SK-N-SH treated with all-trans-retinoic acid at 6 μM for 48 hours (cell line): ENCODE measurements around the gene CLIP1.
"Not testable (repeated sequence)": the region's sequence is repeated elsewhere in the genome, so short reads cannot be mapped to it uniquely, and the experiment has no call there.

Experiments
- ATAC-seq: fragments of 200-7000 bp; cut with Tn5 transposase; 3 replicates; pipeline ENCODE4 v1.9.1; 2020; ENCODE audit warnings: mild to moderate bottlenecking, moderate library complexity
- BACH2 ChIP-seq: fragments of 250-450 bp; sonication (Bioruptor Pico); IDR thresholded peaks from 2 replicates; pipeline ENCODE4 v1.9.0; 2021; ENCODE audit warnings: mild to moderate bottlenecking, borderline replicate concordance
- CSDC2 ChIP-seq: fragments of 250-450 bp; sonication (Bioruptor Pico); IDR thresholded peaks from 2 replicates; pipeline ENCODE4 v1.5.0; 2020; ENCODE audit warnings: mild to moderate bottlenecking, moderate library complexity
- ESRRG ChIP-seq: fragments of 250-450 bp; sonication (Bioruptor Pico); IDR thresholded peaks from 2 replicates; pipeline ENCODE4 v1.6.1; 2021; ENCODE audit warnings: mild to moderate bottlenecking
- ISL1 ChIP-seq: fragments of 250-450 bp; sonication (Bioruptor Pico); IDR thresholded peaks from 2 replicates; pipeline ENCODE4 v2.1.2; 2022; ENCODE audit warnings: mild to moderate bottlenecking, moderate library complexity
- OSR1 ChIP-seq: fragments of 250-450 bp; sonication (Bioruptor Pico); IDR thresholded peaks from 2 replicates; pipeline ENCODE4 v1.8.0; 2022; ENCODE audit warnings: moderate library complexity, mild to moderate bottlenecking, inconsistent platforms
- PPARA ChIP-seq: fragments of 250-450 bp; sonication (Bioruptor Pico); IDR thresholded peaks from 2 replicates; pipeline ENCODE4 v1.5.0; 2020; ENCODE audit warnings: mild to moderate bottlenecking, borderline replicate concordance
- RARB ChIP-seq: fragments of 250-450 bp; sonication (Bioruptor Pico); IDR thresholded peaks from 2 replicates; pipeline ENCODE4 v1.8.0; 2021; ENCODE audit warnings: mild to moderate bottlenecking, moderate library complexity
- SNAI2 ChIP-seq: fragments of 250-450 bp; sonication (Bioruptor Pico); IDR thresholded peaks from 2 replicates; pipeline ENCODE4 v1.5.0; 2020; ENCODE audit warnings: mild to moderate bottlenecking, moderate library complexity
- TCF4 ChIP-seq: fragments of 250-450 bp; sonication (Bioruptor Pico); IDR thresholded peaks from 2 replicates; pipeline ENCODE4 v1.8.0; 2021; ENCODE audit warnings: mild to moderate bottlenecking, moderate library complexity, borderline replicate concordance
- TOX ChIP-seq: fragments of 250-450 bp; sonication (Bioruptor Pico); IDR thresholded peaks from 2 replicates; pipeline ENCODE4 v1.8.0; 2021; ENCODE audit warnings: mild to moderate bottlenecking, moderate library complexity, borderline replicate concordance
- ZC3H10 ChIP-seq: fragments of 250-450 bp; sonication (Bioruptor Pico); IDR thresholded peaks from 2 replicates; pipeline ENCODE4 v1.5.1; 2021; ENCODE audit warnings: mild to moderate bottlenecking, moderate library complexity
- ZFP3 ChIP-seq: fragments of 250-450 bp; sonication (Bioruptor Pico); IDR thresholded peaks from 2 replicates; pipeline ENCODE4 v1.5.0; 2020; ENCODE audit warnings: mild to moderate bottlenecking, moderate library complexity
- ZNF565 ChIP-seq: fragments of 450-650 bp; formaldehyde crosslinking; conservative IDR thresholded peaks from 2 replicates; pipeline ENCODE4 v1.5.0; 2020; ENCODE audit warnings: low read depth, mild to moderate bottlenecking, moderate library complexity
- ZNF70 ChIP-seq: fragments of 450-650 bp; formaldehyde crosslinking; IDR thresholded peaks from 2 replicates; pipeline ENCODE4 v1.5.0; 2020; ENCODE audit warnings: mild to moderate bottlenecking, moderate library complexity
- ZNF8 ChIP-seq: fragments of 450-650 bp; formaldehyde crosslinking; IDR thresholded peaks from 2 replicates; pipeline ENCODE4 v1.5.0; 2020; ENCODE audit warnings: mild to moderate bottlenecking, moderate library complexity
- TF ChIP-seq, protein P1 (sequence below): fragments of 250-450 bp; sonication (Bioruptor Pico); IDR thresholded peaks from 2 replicates; pipeline ENCODE4 v1.5.1; 2021; ENCODE audit warnings: mild to moderate bottlenecking, moderate library complexity
- TF ChIP-seq, protein P2 (sequence below): fragments of 250-450 bp; sonication (Bioruptor Pico); IDR thresholded peaks from 2 replicates; pipeline ENCODE4 v1.8.0; 2021; ENCODE audit warnings: low read depth, mild to moderate bottlenecking, moderate library complexity, borderline replicate concordance
- TF ChIP-seq, protein P3 (sequence below): fragments of 250-450 bp; sonication (Bioruptor Pico); IDR thresholded peaks from 2 replicates; pipeline ENCODE4 v1.5.1; 2020; ENCODE audit warnings: low read depth, mild to moderate bottlenecking, moderate library complexity

CLIP1 gene

DNA sequence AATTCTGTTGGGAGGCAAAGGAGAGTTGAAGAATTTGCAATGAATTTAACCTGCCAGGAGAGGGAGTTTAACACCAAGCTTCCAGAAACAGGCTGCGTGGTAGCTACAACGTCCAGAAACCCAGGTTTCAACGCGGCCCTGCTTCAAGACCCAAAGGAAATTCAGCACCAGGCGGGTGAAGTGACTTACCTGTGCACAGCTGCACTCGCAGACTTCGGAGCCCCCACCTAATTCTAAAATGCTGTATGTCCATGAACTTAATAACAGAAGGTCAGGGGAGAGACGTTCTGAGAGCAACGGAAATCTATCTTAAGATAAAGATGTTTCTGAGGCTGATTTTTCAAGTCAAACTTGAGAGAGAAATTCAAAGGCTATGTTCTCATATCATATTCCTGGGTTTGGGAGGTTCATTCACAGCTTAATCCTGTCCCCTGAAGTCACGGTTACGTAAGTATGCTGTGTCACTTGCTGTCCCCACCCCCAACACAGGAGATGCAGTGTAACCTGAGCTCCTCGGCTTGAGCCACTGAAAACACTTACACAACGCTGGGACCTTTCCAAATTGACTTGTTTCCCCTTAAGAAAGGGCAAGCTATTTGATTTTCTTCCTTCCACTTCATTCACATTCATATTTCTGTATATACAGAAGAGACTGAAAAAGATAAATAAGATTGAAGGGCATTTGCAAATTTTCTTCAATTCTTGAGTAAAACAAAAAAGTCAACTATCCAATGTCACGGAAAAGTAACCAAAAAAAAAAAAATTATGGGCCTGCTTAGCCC lies 22.7 kb downstream of the CLIP1 start:
- TF ChIP-seq, protein P1, sequence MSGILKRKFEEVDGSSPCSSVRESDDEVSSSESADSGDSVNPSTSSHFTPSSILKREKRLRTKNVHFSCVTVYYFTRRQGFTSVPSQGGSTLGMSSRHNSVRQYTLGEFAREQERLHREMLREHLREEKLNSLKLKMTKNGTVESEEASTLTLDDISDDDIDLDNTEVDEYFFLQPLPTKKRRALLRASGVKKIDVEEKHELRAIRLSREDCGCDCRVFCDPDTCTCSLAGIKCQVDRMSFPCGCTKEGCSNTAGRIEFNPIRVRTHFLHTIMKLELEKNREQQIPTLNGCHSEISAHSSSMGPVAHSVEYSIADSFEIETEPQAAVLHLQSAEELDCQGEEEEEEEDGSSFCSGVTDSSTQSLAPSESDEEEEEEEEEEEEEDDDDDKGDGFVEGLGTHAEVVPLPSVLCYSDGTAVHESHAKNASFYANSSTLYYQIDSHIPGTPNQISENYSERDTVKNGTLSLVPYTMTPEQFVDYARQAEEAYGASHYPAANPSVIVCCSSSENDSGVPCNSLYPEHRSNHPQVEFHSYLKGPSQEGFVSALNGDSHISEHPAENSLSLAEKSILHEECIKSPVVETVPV (CRISPR knock-in tag), result no peak
- TF ChIP-seq, protein P2, sequence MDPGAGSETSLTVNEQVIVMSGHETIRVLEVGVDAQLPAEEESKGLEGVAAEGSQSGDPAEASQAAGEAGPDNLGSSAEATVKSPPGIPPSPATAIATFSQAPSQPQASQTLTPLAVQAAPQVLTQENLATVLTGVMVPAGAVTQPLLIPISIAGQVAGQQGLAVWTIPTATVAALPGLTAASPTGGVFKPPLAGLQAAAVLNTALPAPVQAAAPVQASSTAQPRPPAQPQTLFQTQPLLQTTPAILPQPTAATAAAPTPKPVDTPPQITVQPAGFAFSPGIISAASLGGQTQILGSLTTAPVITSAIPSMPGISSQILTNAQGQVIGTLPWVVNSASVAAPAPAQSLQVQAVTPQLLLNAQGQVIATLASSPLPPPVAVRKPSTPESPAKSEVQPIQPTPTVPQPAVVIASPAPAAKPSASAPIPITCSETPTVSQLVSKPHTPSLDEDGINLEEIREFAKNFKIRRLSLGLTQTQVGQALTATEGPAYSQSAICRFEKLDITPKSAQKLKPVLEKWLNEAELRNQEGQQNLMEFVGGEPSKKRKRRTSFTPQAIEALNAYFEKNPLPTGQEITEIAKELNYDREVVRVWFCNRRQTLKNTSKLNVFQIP (CRISPR knock-in tag), result no peak
- peak; percentile 74 for ATAC-seq

DNA sequence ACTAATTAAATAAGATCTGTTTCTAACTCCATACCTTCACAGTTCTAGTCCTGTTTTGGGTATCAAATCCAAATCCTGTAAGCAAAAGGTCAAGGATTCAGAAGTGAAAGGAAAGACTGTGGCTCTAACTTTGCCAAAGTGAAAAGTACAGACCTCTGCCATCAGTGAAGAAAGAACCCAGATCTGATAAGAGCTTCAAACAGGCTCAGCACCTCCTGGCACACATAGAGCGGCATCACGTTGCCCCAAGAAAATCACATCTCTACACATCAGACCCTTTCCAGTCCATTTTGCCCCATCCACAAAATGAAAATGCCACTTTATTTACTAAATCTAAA lies 23.2 kb downstream of the CLIP1 start:
- TF ChIP-seq RARB (no peak), ZFP3 (CRISPR knock-in tag) (no peak), ESRRG (CRISPR knock-in tag) (no peak), SNAI2 (CRISPR knock-in tag) (no peak), TCF4 (no peak), ISL1 (no peak), ZNF70 (no peak)
- peak; percentile 15 for ATAC-seq

DNA sequence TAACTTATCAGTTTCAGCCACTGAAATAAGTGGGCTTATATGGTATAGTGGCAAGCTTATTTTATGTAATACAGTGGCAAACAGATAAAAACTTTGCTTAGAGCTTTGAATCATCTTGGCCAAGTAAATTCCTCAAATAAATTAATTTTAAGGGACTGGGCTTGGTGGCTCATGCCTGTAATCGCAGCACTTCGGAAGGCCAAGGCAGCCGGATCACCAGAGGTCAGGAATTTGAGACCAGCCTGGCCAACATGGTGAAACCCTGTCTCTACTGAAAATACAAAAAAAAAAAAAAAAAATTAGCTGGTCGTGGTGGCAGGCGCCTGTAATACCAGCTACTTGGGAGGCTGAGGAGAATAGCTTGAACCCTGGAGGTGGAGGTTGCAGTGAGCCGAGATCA lies 24.5 kb downstream of the CLIP1 start:
- ATAC-seq, result not testable (repeated sequence)

DNA sequence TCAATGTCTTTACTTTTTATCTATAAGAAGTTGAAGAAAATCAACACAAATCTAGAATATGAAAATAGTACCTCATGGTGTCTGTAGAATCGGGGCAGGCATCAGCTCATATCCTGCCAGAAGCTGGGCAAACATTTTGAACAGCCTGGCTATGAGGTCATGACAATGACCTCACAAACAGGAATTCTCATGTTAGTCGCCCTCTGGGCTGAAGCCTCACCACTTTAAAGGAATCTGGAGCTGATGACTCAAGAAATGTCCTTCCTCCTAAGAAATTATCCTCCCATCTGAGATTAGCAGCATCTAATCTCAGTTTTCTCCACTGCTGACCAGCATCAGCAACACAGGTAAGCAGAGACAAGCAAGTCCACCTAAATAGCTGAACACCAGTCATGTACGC lies 27.1 kb downstream of the CLIP1 start:
- TF ChIP-seq ZNF565 (CRISPR knock-in tag) (no peak), ESRRG (CRISPR knock-in tag) (no peak), SNAI2 (CRISPR knock-in tag) (no peak), ZNF70 (no peak), OSR1 (CRISPR knock-in tag) (no peak), ISL1 (no peak), BACH2 (CRISPR knock-in tag) (no peak), ZFP3 (CRISPR knock-in tag) (no peak), TOX (CRISPR knock-in tag) (no peak), ZC3H10 (CRISPR knock-in tag) (no peak), PPARA (CRISPR knock-in tag) (no peak), CSDC2 (CRISPR knock-in tag) (no peak), RARB (no peak), ZNF8 (no peak)
- TF ChIP-seq, protein P1 (CRISPR knock-in tag), result no peak
- TF ChIP-seq, protein P3, sequence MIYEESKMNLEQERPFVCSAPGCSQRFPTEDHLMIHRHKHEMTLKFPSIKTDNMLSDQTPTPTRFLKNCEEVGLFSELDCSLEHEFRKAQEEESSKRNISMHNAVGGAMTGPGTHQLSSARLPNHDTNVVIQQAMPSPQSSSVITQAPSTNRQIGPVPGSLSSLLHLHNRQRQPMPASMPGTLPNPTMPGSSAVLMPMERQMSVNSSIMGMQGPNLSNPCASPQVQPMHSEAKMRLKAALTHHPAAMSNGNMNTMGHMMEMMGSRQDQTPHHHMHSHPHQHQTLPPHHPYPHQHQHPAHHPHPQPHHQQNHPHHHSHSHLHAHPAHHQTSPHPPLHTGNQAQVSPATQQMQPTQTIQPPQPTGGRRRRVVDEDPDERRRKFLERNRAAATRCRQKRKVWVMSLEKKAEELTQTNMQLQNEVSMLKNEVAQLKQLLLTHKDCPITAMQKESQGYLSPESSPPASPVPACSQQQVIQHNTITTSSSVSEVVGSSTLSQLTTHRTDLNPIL (CRISPR knock-in tag), result no peak
- TF ChIP-seq, protein P2 (CRISPR knock-in tag), result no peak
- ATAC-seq, result peak; percentile 43

DNA sequence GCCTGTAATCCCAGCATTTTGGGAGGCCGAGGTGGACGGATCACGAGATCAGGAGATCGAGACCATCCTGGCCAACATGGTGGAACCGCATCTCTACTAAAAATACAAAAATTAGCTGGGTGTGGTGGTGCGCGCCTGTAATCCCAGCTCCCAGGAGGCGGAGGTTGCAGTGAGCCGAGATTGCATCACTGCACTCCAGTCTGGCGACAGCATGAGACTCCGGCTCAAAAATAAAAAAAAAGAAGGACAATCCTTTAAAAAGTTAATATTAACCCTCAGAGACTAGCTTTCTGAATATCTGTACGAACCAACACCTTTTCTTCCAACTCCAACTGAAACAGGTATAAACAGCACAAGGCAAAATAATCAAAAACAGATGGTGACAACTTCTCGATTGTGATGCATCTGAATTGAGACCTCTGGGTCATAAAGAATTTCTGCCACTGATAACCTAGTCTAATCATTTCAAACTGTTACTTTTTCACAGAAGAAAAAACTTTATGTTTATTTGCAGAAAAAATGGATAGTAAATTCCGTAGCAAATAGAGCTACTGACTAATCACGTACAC lies 27.8 kb downstream of the CLIP1 start:
- ATAC-seq, result 0 out of 3 replicates have a peak, but pooled peaks have one; percentile 5
- TF ChIP-seq, protein P1 (CRISPR knock-in tag), result no peak
- TF ChIP-seq TCF4, result peak; percentile 48; the same call in 1 of the 2 replicates
